ENCODE results near the gene ARHGAP10.

Gene ARHGAP10

GRCh38 chr4:147732518-147733235 is 789 bp downstream of the ARHGAP10 start:
- FAIRE-seq (no peak), DNase-seq (ENCODE audit: extremely low spot score, insufficient read length, low read depth) (no peak)

GRCh38 chr4:147733716-147734344 is 1.9 kb downstream of the ARHGAP10 start:
- FAIRE-seq, result peak; percentile 62
- no peak for DNase-seq (ENCODE audit: extremely low spot score, insufficient read length, low read depth)

GRCh38 chr4:147734496-147734895 is 2.6 kb downstream of the ARHGAP10 start:
- FAIRE-seq, result peak; percentile 21
- DNase-seq (ENCODE audit: extremely low spot score, insufficient read length, low read depth), result no peak

- peak; percentile 38 for FAIRE-seq
- DNase-seq (ENCODE audit: extremely low spot score, insufficient read length, low read depth), result no peak
Observed at GRCh38 chr4:147735413-147736301, 3.8 kb downstream of the ARHGAP10 start.

GRCh38 chr4:147736458-147736857 is 4.6 kb downstream of the ARHGAP10 start:
- no peak for DNase-seq (ENCODE audit: extremely low spot score, insufficient read length, low read depth)
- FAIRE-seq, result no peak

- DNase-seq (ENCODE audit: extremely low spot score, insufficient read length, low read depth), result no peak
- no peak for FAIRE-seq
Observed at GRCh38 chr4:147737623-147738022, 5.7 kb downstream of the ARHGAP10 start.

- DNase-seq (ENCODE audit: extremely low spot score, insufficient read length, low read depth), result no peak
- no peak for FAIRE-seq
Observed at GRCh38 chr4:147739239-147739823, 7.4 kb downstream of the ARHGAP10 start.

- no peak for DNase-seq (ENCODE audit: extremely low spot score, insufficient read length, low read depth)
- no peak for FAIRE-seq
Observed at GRCh38 chr4:147740176-147740575, 8.3 kb downstream of the ARHGAP10 start.

GRCh38 chr4:147741190-147741788 is 9.4 kb downstream of the ARHGAP10 start:
- FAIRE-seq (no peak), DNase-seq (ENCODE audit: extremely low spot score, insufficient read length, low read depth) (no peak)

- FAIRE-seq (no peak), DNase-seq (ENCODE audit: extremely low spot score, insufficient read length, low read depth) (no peak)
Observed at GRCh38 chr4:147747787-147748454, 16.0 kb downstream of the ARHGAP10 start.

- no peak for DNase-seq (ENCODE audit: extremely low spot score, insufficient read length, low read depth)
- peak; percentile 93 for FAIRE-seq
Observed at GRCh38 chr4:147749811-147750321, 18.0 kb downstream of the ARHGAP10 start.

- no peak for DNase-seq (ENCODE audit: extremely low spot score, insufficient read length, low read depth)
- FAIRE-seq, result no peak
Observed at GRCh38 chr4:147753047-147753446, 21.2 kb downstream of the ARHGAP10 start.

GRCh38 chr4:147754037-147754445 is 22.2 kb downstream of the ARHGAP10 start:
- FAIRE-seq, result no peak
- DNase-seq (ENCODE audit: extremely low spot score, insufficient read length, low read depth), result no peak

GRCh38 chr4:147755561-147756295 is 23.8 kb downstream of the ARHGAP10 start:
- DNase-seq (ENCODE audit: extremely low spot score, insufficient read length, low read depth), result no peak
- peak; percentile 66 for FAIRE-seq

- no peak for DNase-seq (ENCODE audit: extremely low spot score, insufficient read length, low read depth)
- FAIRE-seq, result no peak
Observed at GRCh38 chr4:147756417-147756816, 24.5 kb downstream of the ARHGAP10 start.

GRCh38 chr4:147760176-147760575 is 28.3 kb downstream of the ARHGAP10 start:
- FAIRE-seq, result no peak
- DNase-seq (ENCODE audit: extremely low spot score, insufficient read length, low read depth), result no peak

- FAIRE-seq, result no peak
Observed at GRCh38 chr4:147760695-147761094, 28.8 kb downstream of the ARHGAP10 start.

GRCh38 chr4:147761218-147761883 is 29.5 kb downstream of the ARHGAP10 start:
- DNase-seq (ENCODE audit: extremely low spot score, insufficient read length, low read depth) (no peak), FAIRE-seq (no peak)

More at GRCh38 chr4:147760695-147761094, 28.8 kb downstream of the ARHGAP10 start:
- DNase-seq (ENCODE audit: extremely low spot score, insufficient read length, low read depth), result no peak
